ENCODE measurements around the gene PTGES.
A peak's percentile ranks its signal among the peaks of the same experiment; 100 is the strongest.
"Not testable (repeated sequence)": the region's sequence is repeated elsewhere in the genome, so short reads cannot be mapped to it uniquely, and the experiment has no call there.

Gene PTGES, protein sequence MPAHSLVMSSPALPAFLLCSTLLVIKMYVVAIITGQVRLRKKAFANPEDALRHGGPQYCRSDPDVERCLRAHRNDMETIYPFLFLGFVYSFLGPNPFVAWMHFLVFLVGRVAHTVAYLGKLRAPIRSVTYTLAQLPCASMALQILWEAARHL

DNA sequence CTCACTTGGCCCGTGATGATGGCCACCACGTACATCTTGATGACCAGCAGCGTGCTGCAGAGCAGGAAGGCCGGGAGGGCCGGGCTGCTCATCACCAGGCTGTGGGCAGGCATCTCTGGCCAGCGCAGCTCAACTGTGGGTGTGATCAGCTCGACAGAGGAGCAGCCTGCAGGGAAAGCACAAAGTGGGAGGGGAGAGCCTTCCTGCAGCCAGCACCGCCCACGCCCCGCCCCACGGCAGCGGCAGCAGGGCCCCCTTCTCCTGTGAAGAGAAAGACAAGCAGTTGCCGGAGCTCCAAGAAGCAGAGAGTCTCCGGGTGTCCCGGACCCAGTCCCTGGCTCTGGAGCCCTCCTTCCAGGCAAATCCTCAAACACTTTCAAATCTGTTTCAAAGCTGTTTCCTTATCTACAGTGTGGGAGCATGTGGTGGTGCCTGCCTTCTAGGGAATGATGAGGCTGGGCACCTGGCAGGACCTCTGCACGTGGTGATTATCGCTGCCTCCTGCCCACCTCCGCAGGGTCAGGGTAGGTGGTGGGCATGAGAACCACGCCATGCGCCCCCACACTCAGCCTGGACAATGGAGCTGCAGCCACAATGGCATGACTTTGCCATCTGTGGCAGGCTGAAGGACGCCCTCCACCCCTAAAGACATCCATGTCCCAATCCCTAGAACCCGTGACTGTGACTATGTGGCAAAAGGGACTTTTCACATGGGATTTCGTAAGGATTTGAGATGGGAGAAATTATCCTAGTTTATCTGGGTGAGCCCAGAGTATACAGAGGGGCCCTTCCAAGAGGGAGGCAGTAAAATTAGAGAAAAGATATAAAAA lies at the start of gene PTGES:
TSS of gene PTGES (minus strand) at position 143 of the 830 bp plus-strand sequence. CDS start at position 113, 30 bp downstream.
- peak; percentile 75 for DNase-seq

DNA sequence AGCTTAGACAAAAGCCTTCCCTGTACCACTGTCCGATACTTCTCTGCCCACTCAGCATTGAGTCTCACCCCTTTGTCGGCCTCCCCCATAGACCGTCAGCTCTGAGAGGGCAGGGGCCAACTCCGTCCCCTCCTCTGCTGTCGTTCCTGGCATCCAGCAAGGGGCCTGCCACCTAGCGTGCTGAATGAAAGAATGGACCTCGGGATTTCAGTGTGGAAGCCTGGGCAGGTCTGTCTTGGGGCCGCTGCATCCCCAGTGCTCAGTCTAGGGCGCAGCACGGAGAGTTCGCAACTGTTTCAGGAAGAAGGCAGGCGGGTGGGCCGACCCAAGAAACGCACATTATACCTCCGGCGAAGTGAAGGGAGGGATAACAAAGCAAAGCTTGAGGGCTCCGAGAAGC lies 48.7 kb upstream of the PTGES start:
- no peak for DNase-seq

DNA sequence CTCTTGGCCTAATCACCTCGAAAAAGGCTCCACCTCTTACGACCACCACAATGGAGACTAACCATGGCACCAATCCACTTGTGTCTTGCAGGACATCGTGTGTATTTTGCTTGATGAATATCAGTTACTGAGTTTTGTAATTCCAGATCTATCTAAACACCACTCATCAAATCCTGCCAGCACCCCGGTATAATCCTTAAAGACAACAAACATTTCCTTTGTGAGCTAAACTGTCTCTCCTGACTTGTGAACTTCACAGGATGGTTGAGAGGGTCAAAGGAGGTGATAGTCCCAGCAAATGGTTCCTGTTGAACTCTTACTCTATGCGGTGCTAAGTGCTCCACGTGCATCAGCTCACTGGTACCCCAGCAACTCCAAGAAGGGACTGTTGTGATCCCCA lies 46.1 kb upstream of the PTGES start:
- no peak for DNase-seq

DNA sequence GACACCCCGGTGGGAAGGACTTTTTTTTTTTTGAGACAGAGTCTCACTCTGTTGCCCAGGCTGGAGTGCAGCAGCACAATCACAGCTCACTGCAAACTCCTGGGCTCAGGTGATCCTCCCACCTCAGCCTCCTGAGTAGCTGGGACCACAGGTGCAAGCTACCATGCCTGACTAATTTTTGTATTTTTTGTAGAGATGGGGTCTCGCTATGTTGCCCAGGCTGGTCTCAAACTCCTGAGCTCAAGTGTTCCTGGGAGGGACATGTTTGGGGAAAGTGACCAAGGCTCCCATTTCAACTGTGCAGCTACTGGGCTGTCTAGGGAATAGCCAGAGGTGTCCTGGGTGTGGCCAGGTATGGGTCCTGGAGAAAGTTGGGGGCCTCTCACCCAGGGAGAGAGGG lies 43.2 kb upstream of the PTGES start:
- not testable (repeated sequence) for DNase-seq

DNA sequence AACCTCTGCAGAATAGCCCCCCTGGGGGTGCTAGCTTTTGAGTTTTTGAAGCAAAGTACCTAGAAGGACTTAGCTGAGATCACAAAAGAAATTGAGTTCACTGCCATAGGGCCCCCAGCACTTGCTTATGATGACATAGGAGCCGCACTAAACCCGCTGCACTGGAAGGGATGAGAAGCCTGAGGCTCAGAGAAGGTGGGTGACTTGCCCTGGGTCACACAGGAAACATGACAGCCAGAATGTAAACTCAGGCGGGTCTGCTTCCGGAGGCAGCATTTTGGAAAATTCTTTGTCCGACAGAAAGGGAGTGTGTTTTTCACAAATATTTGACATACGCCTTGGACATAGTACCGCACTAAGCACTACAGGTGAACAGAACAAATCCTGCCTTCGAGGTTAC lies 41.7 kb upstream of the PTGES start:
- DNase-seq, result no peak

DNA sequence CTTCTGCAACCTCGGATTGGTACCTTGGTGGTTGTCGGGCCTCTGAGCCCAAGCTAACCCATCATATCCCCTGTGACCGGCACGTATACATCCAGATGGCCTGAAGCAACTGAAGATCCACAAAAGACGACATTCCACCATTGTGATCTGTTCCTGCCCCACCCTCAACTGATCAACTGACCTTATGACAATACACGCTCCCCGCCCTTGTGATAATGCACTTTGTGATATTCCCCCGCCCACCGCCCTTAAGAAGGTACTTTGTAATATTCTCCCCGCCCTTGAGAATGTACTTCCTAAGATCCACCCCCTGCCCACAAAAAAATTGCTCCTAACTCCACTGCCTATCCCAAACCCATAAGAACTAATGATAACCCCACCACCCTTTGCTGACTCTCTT lies 33.6 kb upstream of the PTGES start:
- peak; percentile 70 for DNase-seq

DNA sequence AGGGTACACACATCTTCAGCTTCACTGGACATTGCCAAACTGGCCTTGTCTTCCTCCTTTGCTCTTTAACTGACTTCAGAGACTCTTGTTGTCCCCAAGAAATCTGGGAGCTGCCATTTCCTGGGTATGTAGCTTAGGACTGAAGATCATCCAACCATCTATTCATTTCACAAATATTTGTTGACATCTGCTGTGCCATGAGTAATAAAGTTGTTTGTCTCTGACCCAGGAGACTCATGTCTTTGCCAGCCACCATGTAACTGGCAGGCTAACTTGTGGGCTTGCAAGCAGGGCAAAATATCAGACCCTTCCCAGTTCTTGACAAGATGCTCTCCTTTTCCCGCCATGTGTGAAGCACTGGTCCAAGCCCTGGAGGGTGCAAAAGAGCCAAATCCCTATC lies 33.0 kb upstream of the PTGES start:
- no peak for DNase-seq

DNA sequence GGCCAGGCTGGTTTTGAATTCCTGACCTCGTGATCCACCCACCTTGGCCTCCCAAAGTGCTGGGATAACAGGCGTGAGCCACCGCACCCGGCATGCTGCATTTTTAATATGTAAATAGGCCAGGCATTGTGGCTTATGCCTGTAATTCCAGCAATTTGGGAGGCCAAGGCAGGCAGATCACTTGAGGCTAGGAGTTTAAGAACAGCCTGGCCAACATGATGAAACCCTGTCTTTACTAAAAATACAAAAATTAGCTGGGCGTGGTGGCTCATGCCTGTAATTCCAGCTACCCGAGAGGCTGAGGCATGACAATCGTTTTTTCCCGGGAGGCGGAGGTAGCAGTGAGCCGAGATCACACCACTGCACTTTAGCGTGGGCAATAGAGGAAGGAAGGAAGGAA lies 32.1 kb upstream of the PTGES start:
- DNase-seq, result not testable (repeated sequence)

DNA sequence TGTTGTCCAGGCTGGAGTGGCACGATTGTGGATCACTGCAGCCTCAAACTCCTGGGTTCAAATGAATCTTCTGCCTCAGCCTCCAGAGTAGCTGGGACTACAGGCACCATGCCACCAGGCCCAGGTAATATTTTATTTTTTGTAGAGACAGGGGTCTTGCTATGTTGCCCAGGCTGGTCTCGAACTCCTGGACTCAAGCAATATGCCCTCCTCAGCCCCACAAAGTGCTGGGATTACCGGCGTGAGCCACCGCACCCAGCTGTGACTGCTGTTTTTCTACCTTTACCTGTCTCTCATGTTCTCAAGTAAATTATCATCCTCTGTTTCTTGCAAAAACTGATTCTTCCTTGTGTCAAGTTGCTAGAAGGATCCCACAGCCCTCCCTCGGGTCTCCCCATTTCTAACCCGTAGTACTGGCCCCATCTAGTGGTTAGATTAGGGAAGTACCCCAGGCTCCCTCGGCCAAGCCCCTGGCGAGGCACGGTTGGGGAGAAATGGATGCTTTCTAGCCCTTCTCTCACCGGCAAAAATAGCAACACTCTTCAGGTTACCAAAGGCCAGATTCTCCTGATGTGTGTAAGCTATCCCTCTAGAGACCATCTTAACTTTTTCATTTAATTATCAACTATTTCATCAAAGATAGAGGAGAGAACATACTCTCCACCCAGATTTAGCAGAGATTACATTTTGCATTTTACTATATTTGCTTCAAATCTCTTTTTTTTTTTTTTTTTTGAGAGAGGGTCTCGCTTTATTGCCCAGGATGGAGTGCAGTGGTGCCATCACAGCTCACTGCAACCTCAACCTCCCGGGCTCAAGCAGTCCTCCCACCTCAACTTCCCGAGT lies 30.9 kb upstream of the PTGES start:
- peak; percentile 91 for DNase-seq

DNA sequence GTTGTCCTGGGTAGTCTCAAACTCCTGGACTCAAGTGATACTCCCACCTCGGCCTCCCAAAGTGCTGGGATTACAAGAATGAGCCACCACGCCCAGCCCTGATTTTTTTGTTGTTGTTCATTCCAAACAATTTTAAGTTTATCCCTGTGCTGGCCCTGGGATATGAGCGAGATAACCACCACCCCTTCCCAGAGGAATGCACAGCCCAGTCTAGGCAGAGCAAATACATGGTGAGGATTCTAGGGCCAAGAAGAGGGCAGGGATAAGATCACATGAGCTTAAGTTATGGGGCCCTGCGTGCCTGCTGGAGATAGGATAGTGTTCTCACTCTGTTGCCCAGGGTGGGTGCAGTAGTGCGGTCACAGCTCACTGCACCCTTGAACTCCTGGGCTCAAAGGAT lies 29.1 kb upstream of the PTGES start:
- DNase-seq, result no peak

DNA sequence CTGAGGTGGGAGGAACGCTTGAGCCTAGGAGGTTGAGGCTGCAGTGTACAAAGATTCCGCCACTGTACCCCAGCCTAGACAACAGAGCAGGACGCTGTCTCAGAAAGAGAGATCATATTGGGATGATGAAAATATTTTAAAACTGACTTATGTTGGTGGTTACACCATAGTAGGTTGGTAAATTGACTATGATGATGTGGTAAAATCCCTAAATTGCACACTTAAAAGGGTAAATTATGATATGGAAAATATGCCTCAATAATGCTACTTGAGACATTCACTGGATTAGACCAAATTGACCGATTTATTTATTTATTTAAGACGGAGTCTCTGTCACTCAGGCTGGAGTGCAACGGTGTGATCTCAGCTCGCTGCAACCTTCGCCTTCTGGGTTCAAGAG lies 28.3 kb upstream of the PTGES start:
- DNase-seq, result no peak

DNA sequence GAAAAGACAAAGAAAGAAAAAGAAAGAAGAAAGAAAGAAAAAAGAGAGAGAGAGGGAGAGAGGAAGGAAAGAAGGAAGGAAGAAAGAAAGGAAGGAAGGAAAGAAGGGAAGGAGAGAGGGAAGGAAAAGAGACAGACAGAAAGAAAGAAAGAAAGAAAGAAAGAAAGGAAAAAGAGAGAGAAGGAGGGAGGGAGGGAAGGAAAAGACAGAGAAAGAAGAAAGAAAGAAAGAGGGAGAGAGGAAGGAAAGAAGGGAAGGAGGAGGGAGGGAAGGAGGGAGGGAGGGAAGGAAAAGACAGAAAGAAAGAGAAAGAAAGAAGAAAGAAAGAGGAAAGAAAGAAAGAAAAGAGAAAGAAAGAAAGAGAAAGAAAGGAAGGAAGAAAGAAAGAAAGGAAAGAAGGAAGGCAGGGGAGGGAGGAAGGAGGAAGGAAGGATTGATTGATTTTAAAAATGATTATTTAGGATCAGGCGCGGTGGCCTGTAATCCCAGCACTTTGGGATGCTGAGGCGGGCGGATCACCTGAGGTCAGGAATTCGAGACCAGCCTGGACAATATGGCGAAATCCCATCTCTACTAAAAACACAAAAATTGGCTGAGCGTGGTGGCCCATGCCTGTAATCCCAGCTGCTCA lies 26.8 kb upstream of the PTGES start:
- no peak for DNase-seq

DNA sequence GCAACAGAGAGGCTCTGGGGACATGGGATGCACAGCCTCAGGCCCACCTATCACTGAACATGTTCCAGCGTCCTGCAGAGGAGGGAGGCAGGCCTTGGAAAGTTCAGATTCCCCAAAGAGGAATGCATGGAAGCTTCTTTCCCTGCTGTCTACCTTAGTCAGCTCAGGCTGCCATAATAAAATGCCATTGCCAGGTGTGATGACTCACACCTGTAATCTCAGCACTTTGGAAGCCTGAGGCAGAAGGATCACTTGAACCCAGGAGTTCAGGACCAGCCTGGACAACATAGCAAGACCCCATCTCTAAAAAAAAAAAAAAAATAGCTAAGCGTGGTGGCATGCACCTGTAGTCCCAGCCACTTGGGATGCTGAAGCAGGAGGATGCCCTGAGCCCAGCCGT lies 25.6 kb upstream of the PTGES start:
- DNase-seq, result no peak

DNA sequence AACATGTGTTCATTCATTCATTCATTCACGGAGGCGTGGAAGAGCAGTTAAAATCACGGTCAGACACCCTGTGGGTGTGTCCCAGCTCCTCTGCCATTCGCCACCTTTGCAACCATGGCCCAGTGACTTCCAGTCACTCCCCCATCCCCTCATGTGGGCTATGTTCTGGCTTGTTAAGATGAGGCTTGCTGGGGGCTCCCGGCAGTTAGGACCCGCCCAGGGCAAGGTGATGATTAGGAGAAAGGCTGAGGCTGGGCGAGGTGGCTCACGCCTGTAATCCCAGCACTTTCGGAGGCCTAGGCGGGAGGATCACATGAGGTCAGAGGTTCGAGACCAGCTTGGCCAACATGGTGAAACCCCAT lies 24.9 kb upstream of the PTGES start:
- DNase-seq, result no peak

DNA sequence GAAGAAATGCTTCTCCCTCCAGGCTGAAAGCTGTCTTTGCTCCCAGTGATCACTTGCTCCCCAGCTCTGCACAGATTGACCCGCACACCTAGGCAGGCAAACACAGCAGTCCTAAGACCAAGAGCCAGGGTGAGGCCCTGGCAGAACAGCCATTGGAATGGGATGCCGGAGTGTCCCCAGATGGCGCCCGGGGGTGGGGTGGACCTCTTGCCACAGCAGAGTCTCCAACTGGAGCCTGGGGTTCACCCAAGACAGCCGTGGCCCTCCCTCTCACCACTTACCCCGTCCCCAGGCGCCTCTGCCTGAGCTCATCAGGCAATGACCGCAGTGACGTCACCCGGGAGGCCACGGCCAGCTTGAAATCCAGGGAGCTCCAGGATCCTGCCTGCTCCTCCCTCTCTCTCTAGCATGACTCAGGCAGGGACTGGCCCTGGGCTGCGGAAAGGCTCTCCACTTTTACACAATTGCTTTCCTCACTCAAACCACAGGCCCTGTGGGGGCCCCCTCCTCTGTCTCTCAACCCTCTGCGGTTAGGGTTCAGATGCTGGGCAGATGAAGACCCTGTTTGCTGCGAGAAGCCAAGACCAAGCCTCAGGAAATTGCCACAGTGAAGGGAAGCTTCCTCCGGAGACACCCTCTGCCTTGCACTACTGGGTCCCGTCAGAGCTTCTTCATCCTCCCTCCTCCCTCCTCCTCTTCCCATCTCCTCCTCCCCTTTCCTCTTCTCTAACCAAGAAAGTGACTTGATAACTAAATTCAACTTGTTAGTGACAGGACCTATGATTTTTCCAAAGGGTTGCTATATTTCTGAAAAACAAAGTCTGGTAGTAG lies 24.3 kb upstream of the PTGES start:
- peak; percentile 83 for DNase-seq

DNA sequence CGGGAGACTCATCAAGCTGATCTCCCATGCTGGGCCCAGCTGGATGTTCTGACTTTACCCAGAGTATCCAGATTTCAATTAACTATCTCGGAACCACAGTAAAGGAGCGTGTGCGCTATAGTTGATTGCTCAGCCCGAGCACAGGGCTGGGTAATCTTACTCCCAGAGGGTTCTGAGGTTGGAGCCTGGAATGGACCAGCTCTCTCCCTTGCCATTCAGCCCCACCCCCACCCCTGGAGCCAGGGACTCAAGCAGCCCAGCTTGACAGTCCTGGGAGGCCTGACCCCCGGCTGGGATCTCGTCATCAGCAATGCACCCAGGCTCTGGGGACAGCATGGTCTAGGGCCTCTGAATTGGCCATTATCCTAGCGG lies 23.7 kb upstream of the PTGES start:
- DNase-seq, result no peak

DNA sequence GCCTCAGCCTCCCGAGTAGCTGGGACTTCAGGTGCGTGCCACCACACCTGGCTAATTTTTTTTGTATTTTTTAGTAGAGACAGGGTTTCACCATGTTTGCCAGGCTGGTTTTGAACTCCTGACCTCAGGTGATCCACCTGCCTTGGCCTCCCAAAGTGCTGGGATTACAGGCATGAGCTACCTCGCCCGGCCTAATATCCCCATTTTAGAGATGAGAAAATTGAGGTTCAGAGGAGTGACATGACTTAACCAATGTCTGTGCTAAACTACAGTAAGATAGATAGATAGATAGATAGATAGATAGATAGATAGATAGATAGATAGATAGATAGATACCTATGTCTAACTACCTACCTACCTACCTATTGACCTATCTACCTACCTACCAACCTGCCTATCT lies 23.3 kb upstream of the PTGES start:
- DNase-seq, result not testable (repeated sequence)

DNA sequence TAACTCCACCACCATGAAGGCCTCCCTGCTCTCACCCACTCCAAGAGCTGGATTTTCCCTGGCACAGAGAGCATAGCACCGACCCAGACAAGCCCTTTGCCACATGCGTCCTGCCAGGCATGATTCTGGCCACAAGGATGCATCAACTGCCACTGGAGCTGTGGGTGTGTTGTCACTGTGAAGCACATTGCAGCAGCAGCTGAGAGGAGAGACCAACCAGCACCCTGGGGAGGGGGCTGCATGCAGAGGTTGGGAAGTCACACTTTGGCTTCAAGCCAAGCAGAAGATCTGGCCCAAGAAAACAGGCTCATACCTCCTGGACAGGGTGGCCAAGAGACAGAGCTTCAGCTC lies 22.6 kb upstream of the PTGES start:
- DNase-seq, result no peak

DNA sequence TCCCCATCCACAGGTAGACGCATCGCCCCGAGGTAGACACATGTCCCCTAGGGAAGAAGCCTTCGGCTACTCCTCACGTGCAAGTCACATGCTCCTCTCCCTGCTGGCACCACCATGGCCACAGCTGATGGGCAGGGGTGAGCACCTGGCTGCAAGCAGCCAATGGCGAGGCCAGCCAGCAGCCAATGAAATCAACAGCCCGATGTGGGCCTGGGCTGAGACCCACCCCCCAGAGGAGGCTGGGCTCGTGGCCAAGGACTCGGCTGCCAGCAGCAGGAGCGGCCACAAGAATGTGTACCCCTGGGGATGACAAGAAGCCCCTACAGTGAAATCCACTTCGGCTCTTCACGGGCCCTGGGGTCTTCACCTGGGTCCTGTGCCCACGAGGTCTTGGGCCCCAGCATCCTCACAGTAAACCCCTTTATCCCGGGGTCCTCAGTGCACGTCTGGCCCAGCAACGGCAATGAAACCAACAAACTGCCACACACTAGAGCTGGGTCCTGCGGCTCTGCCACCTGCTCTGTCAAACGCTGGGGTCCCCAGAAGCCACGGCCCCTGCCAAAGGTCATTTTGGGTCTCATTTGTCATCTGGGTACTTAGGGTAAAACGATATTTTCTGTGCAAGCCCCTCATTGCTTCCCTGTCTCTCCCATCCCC lies 22.1 kb upstream of the PTGES start:
- DNase-seq, result no peak

DNA sequence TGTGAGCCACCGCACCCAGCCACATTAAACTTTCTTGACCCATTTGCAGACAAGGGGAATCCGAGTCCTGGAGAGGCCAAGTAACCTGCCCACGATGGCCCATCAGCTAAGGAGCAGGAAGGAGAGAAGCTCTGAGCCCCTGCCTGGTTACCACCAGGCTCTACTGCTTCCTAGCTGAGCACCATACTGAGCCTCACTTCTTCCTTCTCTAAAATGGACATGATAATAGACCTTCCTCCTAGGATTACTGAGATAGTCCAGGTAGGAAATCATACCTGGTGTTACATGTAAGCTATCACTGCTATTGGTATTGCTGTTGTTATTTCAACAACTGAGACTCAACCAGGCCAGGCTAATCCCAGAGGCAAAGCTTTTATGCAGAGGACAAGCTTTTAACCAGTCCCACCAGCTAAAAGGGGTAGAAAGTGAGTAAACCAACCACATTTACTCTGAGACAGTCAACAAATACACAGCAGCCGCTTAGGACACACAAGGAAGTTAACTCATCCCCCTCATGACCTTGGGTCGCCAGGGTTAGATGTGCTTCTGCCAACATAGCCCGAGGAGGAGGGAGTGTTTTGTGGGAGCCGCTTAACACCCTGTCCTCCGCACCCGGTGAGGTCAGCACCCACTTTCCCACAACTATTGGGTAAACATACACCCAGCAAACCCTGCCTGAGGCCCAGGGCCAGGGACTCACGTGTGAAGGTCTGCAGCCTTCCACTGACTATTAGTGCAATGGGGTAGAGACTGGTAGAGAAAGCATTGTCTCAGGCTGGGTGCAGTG lies 20.6 kb upstream of the PTGES start:
- DNase-seq, result peak; percentile 28

DNA sequence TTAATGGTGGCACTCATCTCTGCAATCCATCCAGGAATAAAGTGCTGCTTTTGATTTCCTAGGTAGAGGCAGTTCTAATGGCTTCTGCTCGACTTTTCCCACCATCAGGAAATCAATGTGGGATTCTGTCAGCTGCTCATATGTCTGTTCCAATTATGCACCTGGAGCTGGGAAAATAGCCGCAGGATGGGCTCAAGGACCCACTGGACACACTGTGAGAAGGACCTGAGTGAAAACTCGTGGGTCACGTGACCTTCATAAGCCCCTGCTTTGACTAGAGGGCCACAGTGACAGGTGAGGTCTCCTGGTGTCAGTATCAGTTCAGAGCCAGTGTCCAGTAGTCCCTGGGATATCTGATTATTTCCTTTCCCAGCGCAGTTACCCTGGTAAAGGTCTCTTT lies 17.9 kb upstream of the PTGES start:
- DNase-seq, result no peak

Data from hematopoietic multipotent progenitor cell treated with erythropoietin and hydrocortisone succinate and interleukin-3 and kit ligand, for 6 days (in vitro differentiated cells).